Activated CD4-positive, alpha-beta T cell treated with anti-CD3 and anti-CD28 coated beads, Interleukin-2, amount 10 ng/mL, durations not matched to agents 7 days and 5 days (primary cell): ENCODE results near the gene RRBP1. TPM values are rescaled to one million over a fixed set of nuclear protein-coding genes. Genes with fewer than 3 reads are reported as not detected.

ENCODE experiments used
- CTCF ChIA-PET: fragments of 350-600 bp; sonication (Branson Sonifier 250); formaldehyde crosslinking; loops from one replicate; lab custom pipeline; 2021; ENCODE audit warnings: antibody characterized with exemption; lab: Charles Lee
- POLR2A ChIA-PET: fragments of 350-600 bp; sonication (Branson Sonifier 250); formaldehyde crosslinking; loops from one replicate; lab custom pipeline; 2021; ENCODE audit warnings: antibody characterized with exemption; lab: Charles Lee
- DNase-seq: peaks from one replicate; pipeline ENCODE4 v3.0.0-alpha.2; 2020
- H3K27ac Mint-ChIP-seq: one replicate; pipeline ENCODE4 v1.8.0; 2021; ENCODE audit warnings: mild to moderate bottlenecking, moderate library complexity, mixed read lengths
- H3K27me3 Mint-ChIP-seq: one replicate; pipeline ENCODE4 v1.8.0; 2021; ENCODE audit warnings: mixed read lengths
- H3K36me3 Mint-ChIP-seq: one replicate; pipeline ENCODE4 v1.8.0; 2021; ENCODE audit warnings: low read depth, mixed read lengths
- H3K4me1 Mint-ChIP-seq: one replicate; pipeline ENCODE4 v1.8.0; 2021; ENCODE audit warnings: mixed read lengths
- H3K4me3 Mint-ChIP-seq: one replicate; pipeline ENCODE4 v1.8.0; 2021; ENCODE audit warnings: mild to moderate bottlenecking, moderate library complexity, mixed read lengths
- H3K9me3 Mint-ChIP-seq: one replicate; pipeline ENCODE4 v1.8.0; 2021; ENCODE audit warnings: mixed read lengths
- total RNA-seq, 2 experiments: library from RNA; stranded (reverse); gene quantifications; one replicate each; pipeline ENCODE4 v1.2.3, GENCODE V29; 2021

Gene RRBP1
- total RNA-seq, 2 experiments from 2014 or later: 50.8 to 52.1 TPM

DNA sequence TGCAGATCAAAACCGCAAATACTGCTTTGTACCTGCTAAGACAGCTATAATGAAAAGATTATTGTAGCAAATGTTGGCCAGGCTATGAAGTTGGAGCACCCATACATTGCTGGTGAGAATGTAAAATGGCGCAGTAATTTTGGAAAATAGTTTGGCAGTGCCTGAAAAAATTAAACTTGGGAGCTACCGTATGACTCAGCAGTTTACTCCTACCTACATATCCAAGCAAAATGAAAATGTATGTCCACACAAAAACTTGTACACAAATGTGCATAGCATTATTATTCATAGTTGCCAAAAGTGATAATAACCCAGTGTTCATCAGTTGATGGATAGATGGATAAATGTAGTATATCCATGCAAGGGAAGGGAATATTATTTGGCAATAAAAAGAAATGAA, 98.9 kb downstream of the RRBP1 start:
- ChIA-PET POLR2A (no interaction called here), CTCF (interaction anchor here (0.6 to 2.3 kb wide), 5 partner anchors 10 to 30 kb away, joined by 3 to 6 read pairs (median 3); no protein-coding TSS in a partner anchor)
- Mint-ChIP-seq H3K27me3 (no peaks in the 10 kb centered on the region), H3K9me3 (no peaks in the 10 kb centered on the region), H3K27ac (no peak overlapping the region), H3K4me3 (no peak overlapping the region), H3K36me3 (peaks cover 11% of the 10 kb centered on the region), H3K4me1 (peaks cover 24% of the 10 kb centered on the region)
- no peak for DNase-seq

DNA sequence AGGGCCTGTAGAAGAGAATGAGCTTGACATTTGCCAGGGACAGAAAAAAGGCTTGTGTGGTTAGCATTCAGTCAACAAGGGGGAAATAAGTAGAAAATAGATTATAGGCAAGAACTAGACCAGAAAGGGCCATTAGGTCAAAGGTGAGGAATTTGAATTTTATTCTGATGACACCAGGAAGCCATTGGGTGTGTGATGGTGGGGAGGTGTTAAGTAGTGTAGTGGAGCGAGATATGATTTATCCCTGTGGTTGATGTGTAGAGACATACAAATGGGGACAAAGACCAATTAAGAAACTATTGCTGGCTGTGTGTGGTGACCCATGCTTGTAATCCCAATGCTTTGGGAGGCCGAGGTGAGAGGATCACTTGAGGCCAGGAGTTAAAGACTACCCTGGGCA, 101.1 kb downstream of the RRBP1 start:
- H3K27me3 Mint-ChIP-seq: no peaks in the 10 kb centered on the region
- ChIA-PET POLR2A (no interaction called here), CTCF (interaction anchor here (0.6 to 2.3 kb wide), 3 partner anchors 8 to 1048 kb away, joined by 3 to 6 read pairs (median 4); no protein-coding TSS in a partner anchor)
- no peaks in the 10 kb centered on the region for H3K9me3 Mint-ChIP-seq
- H3K36me3 Mint-ChIP-seq: peaks cover 15% of the 10 kb centered on the region
- H3K4me3 Mint-ChIP-seq: no peak overlapping the region
- H3K27ac Mint-ChIP-seq: no peak overlapping the region
- DNase-seq: no peak
- peaks cover 23% of the 10 kb centered on the region for H3K4me1 Mint-ChIP-seq

DNA sequence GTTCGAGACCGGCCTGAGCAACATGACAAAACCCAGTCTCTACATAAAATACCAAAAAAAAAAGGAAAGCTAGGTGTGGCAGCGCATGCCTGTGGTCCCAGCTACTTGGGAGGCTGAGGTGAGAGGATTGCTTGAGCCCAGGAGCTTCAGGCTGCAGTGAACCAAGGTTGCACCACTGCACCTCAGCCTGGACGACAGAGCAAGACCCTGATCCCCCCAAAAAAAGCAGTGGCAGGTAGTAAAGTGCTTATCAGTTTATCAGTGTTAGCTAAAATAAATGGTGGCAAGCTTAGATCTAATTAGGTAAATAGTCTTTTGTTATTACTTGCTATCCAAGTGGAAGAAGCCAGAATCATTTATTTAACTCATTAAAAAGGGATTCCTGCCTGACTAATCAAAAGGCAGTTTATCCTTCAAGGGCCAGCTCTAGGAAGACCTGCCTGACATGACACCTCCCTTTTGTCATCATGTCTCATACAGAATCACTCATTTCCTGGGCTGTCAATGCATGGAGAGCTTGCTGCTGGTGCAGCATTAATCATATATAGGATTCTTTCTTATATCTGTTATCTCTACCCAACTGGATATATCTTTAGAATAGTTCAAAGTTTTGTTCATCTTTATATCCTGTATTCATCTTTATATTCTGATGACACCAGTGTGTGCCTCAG, 102.5 kb downstream of the RRBP1 start:
- Mint-ChIP-seq H3K4me3 (no peak overlapping the region), H3K9me3 (no peaks in the 10 kb centered on the region), H3K4me1 (peaks cover 23% of the 10 kb centered on the region), H3K36me3 (peaks cover 15% of the 10 kb centered on the region), H3K27me3 (no peaks in the 10 kb centered on the region), H3K27ac (no peak overlapping the region)
- ChIA-PET POLR2A (no interaction called here), CTCF (interaction anchor here (1.0 kb wide), 1 partner anchor 12 kb away, joined by 3 read pairs; no protein-coding TSS in a partner anchor)
- DNase-seq: no peak

DNA sequence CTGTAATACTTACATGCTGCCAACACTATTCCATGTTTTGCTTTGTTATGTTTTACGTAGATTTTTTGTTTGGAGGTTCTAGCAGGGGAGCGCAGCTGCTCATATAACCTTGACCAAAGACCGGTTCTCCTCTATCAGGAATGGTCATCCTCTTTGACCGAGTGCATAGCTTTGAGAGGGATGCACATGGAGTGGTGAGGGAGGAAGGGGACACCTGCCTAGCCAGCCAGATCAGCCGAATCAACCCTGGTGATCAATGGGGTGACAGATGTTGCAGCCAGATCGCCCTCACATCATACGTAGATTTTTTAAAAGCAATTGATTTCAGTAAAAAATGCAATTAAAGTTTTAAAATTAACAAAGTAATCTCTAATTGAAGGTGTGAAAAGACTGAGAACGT, 105.8 kb downstream of the RRBP1 start:
- Mint-ChIP-seq H3K36me3 (peaks cover 11% of the 10 kb centered on the region), H3K4me1 (peaks cover 30% of the 10 kb centered on the region), H3K27ac (no peak overlapping the region), H3K9me3 (no peaks in the 10 kb centered on the region), H3K4me3 (no peak overlapping the region), H3K27me3 (no peaks in the 10 kb centered on the region)
- ChIA-PET POLR2A (no interaction called here), CTCF (interaction anchor here (1.7 kb wide), 1 partner anchor 10 kb away, joined by 3 read pairs; no protein-coding TSS in a partner anchor)
- DNase-seq: no peak

DNA sequence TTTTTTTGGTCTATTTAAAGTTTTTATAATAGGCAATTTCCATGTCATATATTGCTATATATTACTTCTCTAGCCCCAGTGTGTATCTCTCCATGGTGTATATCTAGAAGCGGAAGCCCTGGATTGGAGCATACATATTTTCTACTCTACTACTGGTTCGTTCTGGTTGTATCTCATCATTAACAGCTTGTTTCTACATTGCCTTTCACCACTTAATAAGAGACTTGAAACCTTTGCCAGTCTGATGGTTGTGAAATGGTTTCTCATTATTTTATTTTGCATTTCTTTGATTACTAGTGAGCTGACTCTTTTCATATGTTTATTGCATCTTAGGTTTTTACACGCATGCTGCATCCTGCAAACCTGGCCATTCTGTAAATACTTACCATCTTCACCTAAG, 108.6 kb downstream of the RRBP1 start:
- CTCF ChIA-PET: interaction anchor here (1.1 to 1.8 kb wide), 4 partner anchors 9 to 44 kb away, joined by 4 to 6 read pairs (median 4); no protein-coding TSS in a partner anchor
- H3K4me3 Mint-ChIP-seq: no peak overlapping the region
- POLR2A ChIA-PET: no interaction called here

GRCh38 chr20:17572034-17572638, 109.9 kb downstream of the RRBP1 start:
- POLR2A ChIA-PET: interaction anchor here (1.0 kb wide), 1 partner anchor 14 kb away, joined by 4 read pairs; no protein-coding TSS in a partner anchor
- CTCF ChIA-PET: interaction anchor here (1.1 to 1.8 kb wide), 2 partner anchors 10 to 84 kb away, joined by 3 to 6 read pairs; no protein-coding TSS in a partner anchor
- Mint-ChIP-seq H3K27me3 (peaks cover 10% of the 10 kb centered on the region), H3K9me3 (no peaks in the 10 kb centered on the region), H3K4me3 (no peak overlapping the region), H3K27ac (no peak overlapping the region), H3K4me1 (peaks cover 29% of the 10 kb centered on the region), H3K36me3 (peaks cover 5% of the 10 kb centered on the region)
- no peak for DNase-seq

More for the DNA sequence above, 108.6 kb downstream of the RRBP1 start:
- Mint-ChIP-seq H3K36me3 (peaks cover 5% of the 10 kb centered on the region), H3K9me3 (no peaks in the 10 kb centered on the region), H3K27me3 (peaks cover 3% of the 10 kb centered on the region), H3K4me1 (peaks cover 28% of the 10 kb centered on the region), H3K27ac (no peak overlapping the region)
- no peak for DNase-seq

DNA sequence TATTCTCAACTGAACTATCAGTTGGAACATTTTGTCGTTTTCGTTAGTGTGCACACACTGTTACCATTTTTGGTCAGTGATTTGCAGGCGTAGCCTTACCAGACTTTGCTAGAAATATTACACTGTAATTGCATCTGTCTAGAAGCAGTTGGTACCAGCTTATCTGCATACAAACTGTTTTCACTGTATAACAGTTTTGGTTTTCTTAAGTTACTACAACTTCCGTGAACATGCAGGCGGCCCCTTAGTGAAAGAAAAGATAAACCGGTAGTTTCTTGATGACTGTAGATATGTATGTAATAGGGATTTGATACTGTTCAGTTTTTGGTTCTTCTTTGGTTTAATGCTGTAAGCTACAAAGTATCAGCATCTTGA, 110.9 kb downstream of the RRBP1 start:
- peaks cover 12% of the 10 kb centered on the region for H3K27me3 Mint-ChIP-seq
- ChIA-PET CTCF (interaction anchor here (0.8 to 2.1 kb wide), 6 partner anchors 19 to 111 kb away, joined by 3 to 14 read pairs (median 3); partner anchors contain the start of gene RRBP1), POLR2A (interaction anchor here (0.6 kb wide), 2 partner anchors 28 to 39 kb away, joined by 3 to 7 read pairs; no protein-coding TSS in a partner anchor)
- H3K4me3 Mint-ChIP-seq: peak overlapping the region; percentile 91
- H3K9me3 Mint-ChIP-seq: peaks cover 3% of the 10 kb centered on the region
- peak overlapping the region; percentile 91 for H3K27ac Mint-ChIP-seq
- H3K4me1 Mint-ChIP-seq: peaks cover 29% of the 10 kb centered on the region
- H3K36me3 Mint-ChIP-seq: peaks cover 1% of the 10 kb centered on the region
- peak; percentile 21 for DNase-seq

- H3K4me1 Mint-ChIP-seq: peaks cover 29% of the 10 kb centered on the region
- peak overlapping the region; percentile 91 for H3K4me3 Mint-ChIP-seq
- ChIA-PET CTCF (interaction anchor here (0.8 to 2.1 kb wide), 11 partner anchors 10 to 111 kb away, joined by 3 to 14 read pairs (median 3); partner anchors contain the start of gene RRBP1), POLR2A (interaction anchor here (0.6 kb wide), 1 partner anchor 40 kb away, joined by 3 read pairs; no protein-coding TSS in a partner anchor)
- no peaks in the 10 kb centered on the region for H3K36me3 Mint-ChIP-seq
- H3K9me3 Mint-ChIP-seq: peaks cover 3% of the 10 kb centered on the region
- H3K27me3 Mint-ChIP-seq: peaks cover 14% of the 10 kb centered on the region
- peak overlapping the region; percentile 91 for H3K27ac Mint-ChIP-seq
- DNase-seq: peak; percentile 33
Measured at GRCh38 chr20:17570347-17571152, 111.5 kb downstream of the RRBP1 start.

- Mint-ChIP-seq H3K9me3 (peaks cover 3% of the 10 kb centered on the region), H3K4me1 (peaks cover 29% of the 10 kb centered on the region), H3K36me3 (no peaks in the 10 kb centered on the region), H3K27me3 (peaks cover 18% of the 10 kb centered on the region), H3K4me3 (peak within 1 kb of the TSS; percentile 91), H3K27ac (peak within 1 kb of the TSS; percentile 91)
- ChIA-PET CTCF (interaction anchor here (0.8 to 2.1 kb wide), 9 partner anchors 10 to 112 kb away, joined by 3 to 14 read pairs (median 4); partner anchors contain the start of gene RRBP1), POLR2A (interaction anchor here (0.7 kb wide), 1 partner anchor 40 kb away, joined by 4 read pairs; no protein-coding TSS in a partner anchor)
- peak; percentile 89 for DNase-seq
Measured at GRCh38 chr20:17569616-17570346, 112.3 kb downstream of the RRBP1 start, which contains the start of gene DSTN. TSS of gene DSTN (plus strand) at chr20:17570075. CDS start at chr20:17570209, 134 bp downstream.

DNA sequence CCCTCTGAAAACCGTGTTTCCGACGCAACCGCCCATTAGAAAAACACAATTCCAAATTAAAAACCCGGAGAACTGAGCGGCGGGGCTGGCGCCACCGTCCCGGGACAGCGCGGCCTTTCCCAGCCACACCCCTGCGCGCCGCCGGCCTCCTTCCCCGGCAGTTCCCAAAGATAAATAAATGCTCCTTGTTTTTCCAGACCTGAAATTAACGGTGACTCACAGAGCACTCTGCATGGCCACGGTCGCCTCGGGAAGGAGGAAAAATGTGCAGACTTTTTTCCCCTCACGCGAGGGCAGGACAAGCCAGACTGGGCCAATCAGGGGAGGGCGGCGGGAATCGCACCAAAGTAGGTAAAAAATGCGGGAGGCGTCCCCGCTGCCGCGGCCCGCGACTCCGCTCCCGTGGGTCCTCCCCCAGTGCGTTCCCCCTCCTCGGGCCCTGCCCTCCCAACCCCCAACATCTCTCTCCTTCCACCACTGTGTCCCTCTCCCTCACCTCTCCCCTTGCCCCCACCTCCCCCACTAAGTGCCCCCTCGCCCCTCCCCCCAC, 113.0 kb downstream of the RRBP1 start:
- POLR2A ChIA-PET: no interaction called here
- no peaks in the 10 kb centered on the region for H3K36me3 Mint-ChIP-seq
- peak; percentile 19 for DNase-seq

GRCh38 chr20:17568045-17568788, 113.8 kb downstream of the RRBP1 start:
- POLR2A ChIA-PET: no interaction called here
- peak overlapping the region; percentile 53 for H3K4me3 Mint-ChIP-seq
- CTCF ChIA-PET: no interaction called here
- DNase-seq: no peak
- H3K27ac Mint-ChIP-seq: no peak overlapping the region
- no peaks in the 10 kb centered on the region for H3K36me3 Mint-ChIP-seq
- peaks cover 25% of the 10 kb centered on the region for H3K4me1 Mint-ChIP-seq
- peaks cover 23% of the 10 kb centered on the region for H3K27me3 Mint-ChIP-seq
- peaks cover 3% of the 10 kb centered on the region for H3K9me3 Mint-ChIP-seq

More for the DNA sequence above, 113.0 kb downstream of the RRBP1 start:
- Mint-ChIP-seq H3K27me3 (peaks cover 20% of the 10 kb centered on the region), H3K9me3 (peaks cover 3% of the 10 kb centered on the region), H3K4me3 (peak overlapping the region; percentile 91), H3K4me1 (peaks cover 29% of the 10 kb centered on the region), H3K27ac (no peak overlapping the region)
- CTCF ChIA-PET: interaction anchor here (1.2 to 2.1 kb wide), 2 partner anchors 25 to 113 kb away, joined by 3 to 14 read pairs; partner anchors contain the start of gene RRBP1
